GM08714 (cell line): Measurements from ENCODE around the gene TRAK1.

ENCODE experiments used
- H3K4me3 ChIP-seq: fragments of 200-500 bp; sonication (Bioruptor generic); 2 replicates; pipeline ENCODE4 v1.5.1; 2014; ENCODE audit warnings: mild to moderate bottlenecking, low read length, inconsistent platforms
- ZNF274 ChIP-seq: IDR thresholded peaks from 2 replicates; pipeline ENCODE4 v1.6.1; 2012; ENCODE audit warnings: mild to moderate bottlenecking, low read depth, low read length

Gene TRAK1

GRCh38 chr3:42080453-42080872, 10.7 kb upstream of the TRAK1 start:
- no peak overlapping the region for H3K4me3 ChIP-seq
- no peak for TF ChIP-seq ZNF274

GRCh38 chr3:42081838-42082473, 9.2 kb upstream of the TRAK1 start:
- no peak for TF ChIP-seq ZNF274
- H3K4me3 ChIP-seq: peak overlapping the region; percentile 2; the same call in 1 of the 2 replicates

- TF ChIP-seq ZNF274: no peak
- H3K4me3 ChIP-seq: no peak overlapping the region
Observed at GRCh38 chr3:42084586-42084985, 6.6 kb upstream of the TRAK1 start.

- no peak overlapping the region for H3K4me3 ChIP-seq
- no peak for TF ChIP-seq ZNF274
Observed at GRCh38 chr3:42085641-42086376, 5.3 kb upstream of the TRAK1 start.

GRCh38 chr3:42088803-42089530, 2.2 kb upstream of the TRAK1 start:
- no peak for TF ChIP-seq ZNF274
- H3K4me3 ChIP-seq: no peak overlapping the region

GRCh38 chr3:42092006-42092405, 849 bp downstream of the TRAK1 start:
- no peak for TF ChIP-seq ZNF274
- no peak overlapping the region for H3K4me3 ChIP-seq

GRCh38 chr3:42094128-42094527, 3.0 kb downstream of the TRAK1 start:
- H3K4me3 ChIP-seq: no peak overlapping the region
- no peak for TF ChIP-seq ZNF274

- H3K4me3 ChIP-seq: no peak overlapping the region
Observed at GRCh38 chr3:42094691-42095391, 3.7 kb downstream of the TRAK1 start.

GRCh38 chr3:42095540-42095939, 4.4 kb downstream of the TRAK1 start:
- no peak for TF ChIP-seq ZNF274
- H3K4me3 ChIP-seq: no peak overlapping the region

More at GRCh38 chr3:42094691-42095391, 3.7 kb downstream of the TRAK1 start:
- TF ChIP-seq ZNF274: no peak

- TF ChIP-seq ZNF274: no peak
- no peak overlapping the region for H3K4me3 ChIP-seq
Observed at GRCh38 chr3:42096796-42097565, 5.8 kb downstream of the TRAK1 start.

- no peak overlapping the region for H3K4me3 ChIP-seq
- TF ChIP-seq ZNF274: no peak
Observed at GRCh38 chr3:42097566-42097946, 6.4 kb downstream of the TRAK1 start.

GRCh38 chr3:42098171-42098570, 7.0 kb downstream of the TRAK1 start:
- H3K4me3 ChIP-seq: no peak overlapping the region
- TF ChIP-seq ZNF274: no peak

GRCh38 chr3:42099020-42099765, 8.0 kb downstream of the TRAK1 start:
- no peak overlapping the region for H3K4me3 ChIP-seq
- TF ChIP-seq ZNF274: no peak

GRCh38 chr3:42101048-42101447, 9.9 kb downstream of the TRAK1 start:
- no peak overlapping the region for H3K4me3 ChIP-seq
- no peak for TF ChIP-seq ZNF274
